Activated T-helper 1 cell treated with anti-CD3 and anti-CD28 coated beads, Interleukin-12 subunit alpha, Interleukin-12 subunit beta, Interleukin-2, Interleukin-4 antibody, amounts not matched to agents 30 ng/mL and 10 ng/mL and 1 ng/mL, durations not matched to agents 14 hours and 24 hours and 36 hours (primary cell): Measurements from ENCODE around the gene LRRN4. TPM values are rescaled to one million over a fixed set of nuclear protein-coding genes. Genes with fewer than 3 reads are reported as not detected.
A peak's percentile ranks its signal among the peaks of the same experiment; 100 is the strongest.

Experiments
- DNase-seq: peaks from one replicate; pipeline ENCODE4 v3.0.0; 2021; ENCODE audit warnings: low spot score
- H3K27ac Mint-ChIP-seq: one replicate; pipeline ENCODE4 v1.8.0; 2021; ENCODE audit warnings: mild to moderate bottlenecking, mixed read lengths
- H3K27me3 Mint-ChIP-seq: one replicate; pipeline ENCODE4 v1.8.0; 2022; ENCODE audit warnings: mild to moderate bottlenecking, moderate library complexity, mixed read lengths; ENCODE audit not compliant: insufficient read depth
- H3K36me3 Mint-ChIP-seq: one replicate; pipeline ENCODE4 v1.8.0; 2021; ENCODE audit warnings: low read depth, mixed read lengths
- H3K4me1 Mint-ChIP-seq: one replicate; pipeline ENCODE4 v1.8.0; 2021; ENCODE audit warnings: low read depth, mixed read lengths
- H3K4me3 Mint-ChIP-seq: one replicate; pipeline ENCODE4 v1.8.0; 2021; ENCODE audit warnings: mild to moderate bottlenecking, moderate library complexity, mixed read lengths
- H3K9me3 Mint-ChIP-seq: one replicate; pipeline ENCODE4 v1.8.0; 2021; ENCODE audit warnings: mixed read lengths
- intact Hi-C: fragments of 100-400 bp; cut with micrococcal nuclease; formaldehyde crosslinking; loops from one replicate; pipeline ENCODE4 v1.15.1; 2024
- total RNA-seq: library from RNA; stranded (reverse); gene quantifications from 2 replicates; pipeline ENCODE4 v1.2.3, GENCODE V29; 2022

The LRRN4 gene
- not detected in 2 replicates for total RNA-seq

DNA sequence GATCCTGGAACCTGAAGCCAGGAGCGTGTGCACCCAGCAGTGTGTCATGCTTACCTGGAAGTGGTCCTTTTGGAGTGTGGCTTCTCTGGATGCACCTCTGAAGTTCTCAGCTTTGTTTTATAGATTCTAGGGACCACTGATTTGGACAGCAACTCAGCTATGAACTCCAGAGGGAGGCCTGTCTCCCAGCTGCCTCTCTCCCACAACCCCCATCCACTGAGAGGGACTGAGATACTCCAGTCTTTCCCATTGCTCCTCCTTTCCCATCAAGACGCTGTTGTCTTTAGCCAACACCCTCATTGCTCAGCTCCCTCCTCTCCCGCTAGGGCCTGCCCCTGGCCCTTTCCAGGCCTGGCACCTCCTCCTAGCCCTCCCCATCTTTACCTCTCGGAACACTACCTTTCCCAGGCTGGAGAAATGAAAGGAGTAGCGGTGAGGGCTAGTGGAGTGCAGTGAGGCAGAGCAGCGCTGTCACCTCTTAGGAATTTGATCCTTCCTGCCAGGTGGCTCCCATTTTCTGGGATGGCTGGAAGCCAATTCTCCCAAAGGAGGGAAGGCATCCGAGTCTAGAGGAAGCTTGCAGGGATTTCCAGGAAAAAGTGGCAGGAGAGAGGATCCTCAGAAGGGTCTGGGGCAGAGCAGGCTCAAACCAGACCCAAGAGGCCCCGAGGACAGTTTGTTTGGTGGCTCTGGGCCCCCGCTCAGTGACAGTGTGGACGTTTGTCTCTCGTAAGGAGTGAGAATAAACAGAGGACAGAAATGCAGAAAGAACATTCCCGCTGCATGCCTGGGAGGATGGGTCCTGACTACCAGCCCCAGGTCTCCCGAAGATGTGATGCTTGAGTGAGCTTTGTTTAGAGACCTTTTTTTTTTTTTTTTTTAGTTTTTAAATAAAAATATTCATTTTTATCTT lies at the start of gene LRRN4:
LRRN4 (minus strand) TSS at position 285 of the 913 bp plus-strand sequence. CDS start 1,261 bp downstream, outside the sequence.
- Mint-ChIP-seq H3K4me3 (peak within 1 kb of the TSS; percentile 16), H3K27me3 (peaks cover 34% of the 10 kb centered on the region), H3K4me1 (no peaks in the 10 kb centered on the region), H3K36me3 (no peaks in the 10 kb centered on the region), H3K27ac (no peak within 1 kb of the TSS), H3K9me3 (no peaks in the 10 kb centered on the region)
- intact Hi-C loops = no loop called here
- DNase-seq = no peak

DNA sequence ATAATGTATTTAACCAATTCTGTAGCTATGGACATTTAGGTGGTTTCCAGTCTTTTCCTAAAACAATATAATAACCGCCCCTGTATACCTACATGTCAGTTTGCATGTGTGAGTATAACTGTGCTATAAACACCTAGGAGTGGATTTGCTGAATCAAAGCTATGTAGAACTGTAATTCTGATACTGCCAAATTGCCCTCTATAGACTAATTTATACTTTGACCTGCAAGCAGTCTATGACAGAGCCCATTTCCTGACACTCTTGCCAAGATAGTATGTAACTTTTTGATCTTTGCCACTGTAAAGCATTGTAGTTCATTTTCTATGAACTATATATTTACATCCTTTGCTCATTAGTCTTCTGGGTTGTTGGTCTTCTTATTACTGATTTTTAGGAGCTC lies 49.4 kb upstream of the LRRN4 start:
- Mint-ChIP-seq H3K4me1 (no peaks in the 10 kb centered on the region), H3K27ac (no peak overlapping the region), H3K9me3 (no peaks in the 10 kb centered on the region), H3K27me3 (no peaks in the 10 kb centered on the region), H3K36me3 (no peaks in the 10 kb centered on the region), H3K4me3 (no peak overlapping the region)
- intact Hi-C loops = no loop called here
- DNase-seq = no peak

DNA sequence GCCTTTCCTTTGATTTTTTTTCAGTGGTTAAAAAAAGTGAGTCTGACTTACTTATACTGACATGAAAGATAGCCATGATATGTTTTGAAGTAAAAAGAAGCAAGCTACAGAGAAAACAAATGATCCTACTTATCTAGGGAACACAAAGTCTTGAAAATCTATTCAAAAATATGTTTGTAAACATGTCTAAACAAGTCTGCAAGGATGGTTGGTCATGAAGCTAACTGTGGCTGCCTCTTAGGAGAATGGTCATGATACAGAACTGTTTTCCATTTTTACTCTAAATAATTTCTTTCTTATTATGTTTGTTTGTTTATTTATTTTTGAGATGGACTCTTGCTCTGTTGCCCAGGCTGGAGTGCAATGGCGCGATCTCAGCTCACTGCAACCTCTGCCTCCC lies 47.5 kb upstream of the LRRN4 start:
- DNase-seq = no peak
- intact Hi-C loops = no loop called here
- no peaks in the 10 kb centered on the region for H3K9me3 Mint-ChIP-seq
- H3K36me3 Mint-ChIP-seq = no peaks in the 10 kb centered on the region
- no peaks in the 10 kb centered on the region for H3K4me1 Mint-ChIP-seq
- no peak overlapping the region for H3K4me3 Mint-ChIP-seq
- H3K27me3 Mint-ChIP-seq = no peaks in the 10 kb centered on the region
- no peak overlapping the region for H3K27ac Mint-ChIP-seq

DNA sequence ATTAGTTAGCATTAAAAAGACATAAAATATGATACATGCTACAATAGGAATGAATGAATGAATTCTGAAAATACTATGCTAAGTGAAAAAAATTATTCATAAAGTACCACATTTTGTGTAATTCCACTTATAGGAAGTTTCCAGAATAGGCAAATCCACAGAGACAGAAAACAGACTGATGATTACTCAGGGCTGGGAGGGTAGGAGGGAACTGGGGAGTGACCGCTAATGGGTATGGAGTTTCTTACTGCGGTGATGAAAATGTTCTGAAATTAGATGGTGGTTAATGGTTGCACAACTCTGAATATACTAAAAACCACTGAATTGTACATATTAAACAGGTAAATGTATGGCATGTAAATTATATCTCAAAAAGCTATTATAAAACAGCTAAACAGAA lies 46.4 kb upstream of the LRRN4 start:
- Mint-ChIP-seq H3K36me3 (no peaks in the 10 kb centered on the region), H3K27ac (no peak overlapping the region), H3K9me3 (no peaks in the 10 kb centered on the region), H3K27me3 (no peaks in the 10 kb centered on the region), H3K4me3 (no peak overlapping the region), H3K4me1 (no peaks in the 10 kb centered on the region)
- DNase-seq = no peak
- intact Hi-C loops = no loop called here

DNA sequence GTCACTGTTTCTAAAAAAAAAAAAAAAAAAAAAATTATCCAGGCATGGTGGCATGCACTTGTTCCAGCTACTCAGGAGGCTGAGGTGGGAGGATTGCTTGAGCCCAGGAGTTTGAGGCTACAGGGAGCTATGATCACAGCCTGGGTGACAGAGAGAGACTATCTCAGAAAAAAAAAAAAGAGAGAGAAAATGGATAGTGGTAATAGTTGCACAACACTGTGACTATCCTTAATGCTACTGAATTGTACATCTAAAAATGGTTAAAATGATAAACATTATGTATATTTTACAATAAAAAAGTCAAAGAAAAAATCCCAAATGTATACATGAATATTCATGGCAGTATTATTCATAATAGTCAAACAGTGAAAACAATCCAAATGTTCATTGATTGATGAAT lies 46.0 kb upstream of the LRRN4 start:
- intact Hi-C loops = no loop called here
- no peak for DNase-seq
- no peak overlapping the region for H3K27ac Mint-ChIP-seq
- H3K9me3 Mint-ChIP-seq = no peaks in the 10 kb centered on the region
- no peak overlapping the region for H3K4me3 Mint-ChIP-seq
- H3K27me3 Mint-ChIP-seq = no peaks in the 10 kb centered on the region
- H3K4me1 Mint-ChIP-seq = no peaks in the 10 kb centered on the region
- H3K36me3 Mint-ChIP-seq = no peaks in the 10 kb centered on the region

DNA sequence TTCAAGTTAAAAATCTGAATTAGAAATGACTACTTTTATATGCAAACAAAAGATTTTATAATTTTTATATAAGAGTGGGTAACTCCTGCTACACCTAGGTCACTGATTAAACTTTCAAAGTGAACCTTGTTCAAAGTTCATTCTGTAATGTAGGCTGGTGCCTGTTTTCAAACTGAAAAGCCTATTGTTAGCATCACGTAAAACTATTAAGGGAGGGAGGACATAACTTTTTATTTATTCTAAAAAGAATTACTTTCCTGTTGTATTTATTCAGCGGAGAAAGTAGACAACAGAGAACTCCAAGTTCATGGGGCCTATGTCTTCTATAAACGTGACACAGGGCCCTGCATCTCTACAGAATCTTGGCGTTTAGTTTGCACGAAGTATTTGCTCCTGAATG lies 41.5 kb upstream of the LRRN4 start:
- H3K36me3 Mint-ChIP-seq = no peaks in the 10 kb centered on the region
- intact Hi-C loops = no loop called here
- H3K4me1 Mint-ChIP-seq = no peaks in the 10 kb centered on the region
- no peak for DNase-seq
- H3K27ac Mint-ChIP-seq = no peak overlapping the region
- H3K27me3 Mint-ChIP-seq = no peaks in the 10 kb centered on the region
- H3K9me3 Mint-ChIP-seq = no peaks in the 10 kb centered on the region
- no peak overlapping the region for H3K4me3 Mint-ChIP-seq

DNA sequence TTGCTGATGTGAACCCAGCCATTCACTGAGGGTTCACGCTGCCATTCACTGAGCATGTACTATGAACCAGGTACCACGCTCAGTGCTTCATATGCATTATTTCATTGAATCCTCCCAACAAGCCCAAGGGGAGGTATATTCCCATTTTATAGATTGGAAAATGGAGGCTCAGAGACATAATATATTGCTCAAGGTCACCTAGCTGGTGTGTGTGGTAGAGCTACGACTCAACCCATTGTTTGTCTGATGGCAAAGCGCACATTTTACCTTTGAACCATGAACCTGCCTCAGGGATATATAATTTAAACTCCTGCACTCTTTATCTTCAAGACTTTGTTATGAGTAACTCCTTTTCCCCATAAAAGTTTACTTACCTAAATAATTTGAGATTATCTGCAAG lies 40.7 kb upstream of the LRRN4 start:
- Mint-ChIP-seq H3K4me1 (no peaks in the 10 kb centered on the region), H3K36me3 (no peaks in the 10 kb centered on the region), H3K9me3 (no peaks in the 10 kb centered on the region), H3K4me3 (no peak overlapping the region), H3K27ac (no peak overlapping the region), H3K27me3 (no peaks in the 10 kb centered on the region)
- intact Hi-C loops = no loop called here
- DNase-seq = no peak

DNA sequence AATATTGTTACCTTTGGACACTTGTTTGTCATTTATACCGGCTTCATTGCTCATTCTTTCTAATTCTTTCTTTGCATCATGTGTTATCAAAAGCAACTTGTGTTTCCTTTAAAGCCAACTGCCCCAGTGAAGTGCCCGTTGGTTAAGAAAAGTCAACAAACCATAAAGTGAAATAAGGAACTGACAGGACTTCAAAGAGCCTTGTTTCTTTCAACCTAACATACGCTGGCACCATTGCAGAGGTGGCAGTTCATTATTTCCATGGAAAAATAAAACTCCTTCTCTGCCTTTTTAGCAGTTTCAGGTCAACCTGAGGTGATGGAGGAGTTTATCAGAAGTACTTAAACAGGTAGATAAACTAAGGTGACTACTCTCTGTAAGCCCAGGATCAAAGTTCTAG lies 40.2 kb upstream of the LRRN4 start:
- intact Hi-C loops = no loop called here
- no peaks in the 10 kb centered on the region for H3K9me3 Mint-ChIP-seq

DNA sequence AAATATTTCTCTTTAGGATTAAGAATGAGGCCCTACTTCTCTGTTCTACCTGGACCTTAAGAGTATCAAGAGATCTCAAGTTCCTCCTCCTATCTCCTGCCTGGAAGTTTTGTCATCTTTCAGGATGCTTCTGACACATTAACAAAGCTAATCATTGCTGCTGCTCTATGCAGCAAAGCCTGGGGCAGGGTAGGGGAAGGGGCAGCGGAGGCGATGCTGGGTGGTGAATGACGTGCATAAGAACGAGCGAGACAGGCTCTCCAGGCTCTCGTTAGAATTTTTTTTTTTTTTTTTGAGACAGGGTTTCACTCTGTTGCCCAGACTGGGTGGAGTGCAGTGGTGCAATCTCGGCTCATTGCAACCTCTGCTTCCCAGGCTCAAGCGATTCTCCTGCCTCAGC lies 37.8 kb upstream of the LRRN4 start:
- no peak overlapping the region for H3K4me3 Mint-ChIP-seq
- H3K36me3 Mint-ChIP-seq = no peaks in the 10 kb centered on the region
- H3K27me3 Mint-ChIP-seq = no peaks in the 10 kb centered on the region
- no peaks in the 10 kb centered on the region for H3K9me3 Mint-ChIP-seq
- no peak overlapping the region for H3K27ac Mint-ChIP-seq
- intact Hi-C loops = no loop called here
- no peaks in the 10 kb centered on the region for H3K4me1 Mint-ChIP-seq
- no peak for DNase-seq

More for the DNA sequence above, 40.2 kb upstream of the LRRN4 start:
- H3K27ac Mint-ChIP-seq = no peak overlapping the region
- H3K4me1 Mint-ChIP-seq = no peaks in the 10 kb centered on the region
- no peak for DNase-seq
- no peak overlapping the region for H3K4me3 Mint-ChIP-seq
- H3K36me3 Mint-ChIP-seq = no peaks in the 10 kb centered on the region
- H3K27me3 Mint-ChIP-seq = no peaks in the 10 kb centered on the region

DNA sequence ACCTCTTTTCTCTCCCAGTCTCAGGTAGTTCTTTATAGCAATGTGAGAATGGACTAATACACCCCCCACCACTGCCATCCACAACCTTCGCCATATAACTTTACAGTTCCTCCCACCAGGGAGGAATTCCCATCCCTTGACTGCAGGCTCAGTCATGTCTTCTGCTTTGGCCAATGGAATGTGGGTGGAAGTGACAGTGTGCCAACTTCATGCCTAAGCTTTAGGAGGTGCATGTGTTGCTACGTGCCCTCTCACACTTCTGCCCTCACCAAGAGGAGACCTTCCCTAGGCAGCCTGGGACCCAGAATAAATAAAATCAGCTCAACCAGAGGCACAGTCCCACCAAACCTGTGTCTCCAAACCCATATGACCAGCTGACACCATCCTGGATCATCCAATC lies 33.0 kb upstream of the LRRN4 start:
- Mint-ChIP-seq H3K27me3 (peaks cover 2% of the 10 kb centered on the region), H3K4me3 (no peak overlapping the region), H3K9me3 (no peaks in the 10 kb centered on the region), H3K4me1 (no peaks in the 10 kb centered on the region), H3K36me3 (no peaks in the 10 kb centered on the region), H3K27ac (no peak overlapping the region)
- DNase-seq = no peak
- intact Hi-C loops = no loop called here

DNA sequence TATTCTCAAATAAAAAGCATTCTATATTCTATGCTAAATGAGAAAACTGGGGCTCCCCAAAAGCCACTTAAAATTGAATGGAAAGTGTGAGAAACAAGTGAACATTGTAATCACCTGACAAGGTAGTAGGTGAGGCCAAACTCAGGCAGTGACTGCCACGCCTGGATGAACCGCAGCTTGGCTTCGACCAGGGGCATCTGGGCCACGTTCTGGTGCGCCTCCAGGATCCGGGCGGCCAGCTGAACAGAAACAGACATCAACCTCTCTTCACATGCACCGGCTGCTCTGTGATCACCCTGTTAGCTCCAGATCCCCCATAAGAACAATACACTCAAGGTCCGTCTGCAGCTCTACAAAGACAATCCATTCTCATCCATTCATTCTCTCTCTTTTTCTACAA lies 30.1 kb upstream of the LRRN4 start:
- Mint-ChIP-seq H3K4me1 (no peaks in the 10 kb centered on the region), H3K36me3 (no peaks in the 10 kb centered on the region), H3K4me3 (no peak overlapping the region), H3K27ac (no peak overlapping the region), H3K9me3 (no peaks in the 10 kb centered on the region), H3K27me3 (peaks cover 2% of the 10 kb centered on the region)
- no peak for DNase-seq
- intact Hi-C loops = no loop called here

DNA sequence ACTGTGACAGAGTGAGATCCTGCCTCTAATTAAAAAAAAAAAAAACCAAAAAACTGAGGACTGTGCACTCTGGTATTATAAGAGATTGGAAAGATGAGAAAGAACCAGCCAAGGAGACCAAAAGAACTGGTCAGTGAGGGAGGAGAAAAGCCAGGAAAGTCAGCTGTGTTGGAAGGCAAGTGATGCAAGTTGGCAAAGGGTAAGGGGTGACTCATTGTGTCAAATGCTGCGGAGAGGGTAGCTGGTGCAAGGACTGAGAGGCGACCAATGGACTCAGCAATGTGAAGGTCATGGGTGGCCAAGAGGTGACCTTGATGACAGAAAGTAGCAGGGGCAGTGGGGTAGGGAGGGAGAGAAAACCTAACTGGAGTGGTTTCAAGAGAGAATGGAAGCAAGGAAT lies 27.4 kb upstream of the LRRN4 start:
- peaks cover 2% of the 10 kb centered on the region for H3K27me3 Mint-ChIP-seq
- H3K4me3 Mint-ChIP-seq = no peak overlapping the region
- DNase-seq = no peak
- H3K9me3 Mint-ChIP-seq = no peaks in the 10 kb centered on the region
- no peaks in the 10 kb centered on the region for H3K4me1 Mint-ChIP-seq
- intact Hi-C loops = no loop called here
- H3K36me3 Mint-ChIP-seq = no peaks in the 10 kb centered on the region
- no peak overlapping the region for H3K27ac Mint-ChIP-seq

DNA sequence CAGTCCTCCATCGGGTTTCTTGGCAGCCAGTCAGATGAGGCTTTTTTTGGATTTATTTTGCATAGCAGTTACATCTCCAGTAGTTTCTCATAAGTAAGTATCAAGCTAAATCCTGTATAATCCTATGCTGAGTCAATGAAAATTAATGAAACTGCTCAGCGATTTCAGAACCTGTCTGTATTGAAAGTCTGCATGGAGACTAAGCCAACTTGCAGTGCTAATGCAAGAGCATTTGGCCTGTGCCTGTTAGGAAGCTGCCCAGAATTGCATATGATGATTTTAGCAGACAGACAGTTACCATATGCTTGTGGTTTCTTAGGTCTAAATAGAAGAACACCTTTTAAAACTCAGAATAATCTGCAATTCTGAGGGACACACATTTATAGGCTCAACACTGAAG lies 25.2 kb upstream of the LRRN4 start:
- Mint-ChIP-seq H3K4me3 (no peak overlapping the region), H3K36me3 (no peaks in the 10 kb centered on the region), H3K27ac (no peak overlapping the region), H3K4me1 (no peaks in the 10 kb centered on the region), H3K27me3 (peaks cover 6% of the 10 kb centered on the region), H3K9me3 (no peaks in the 10 kb centered on the region)
- intact Hi-C loops = loop anchor here (10.0 kb wide), 1 partner anchor 874 kb away; no protein-coding TSS in a partner anchor
- DNase-seq = no peak
